Thyroid gland (tissue), 4 donors: ENCODE results near the gene ISYNA1.

Experiments used
- POLR2A ChIP-seq, 2 donors: fragments of 450-650 bp; IDR thresholded peaks; one replicate each; pipeline ENCODE4 v1.6.1; 2017; ENCODE audit warnings: antibody characterized with exemption in 2 of 2, mild to moderate bottlenecking in 2 of 2, moderate library complexity in 1 of 2
- TF ChIP-seq, protein P1 (sequence below), 6 experiments: fragments of 200-600 bp in 3 of 6; fragments of 450-650 bp in 3 of 6; sonication (generic) in 3 of 6; IDR thresholded peaks; one replicate each; pipeline ENCODE4 v1.5.1; 2016 to 2019; ENCODE audit warnings: antibody characterized with exemption in 6 of 6, mild to moderate bottlenecking in 2 of 6, inconsistent platforms in 1 of 6, moderate library complexity in 1 of 6

- TF ChIP-seq, protein P1, sequence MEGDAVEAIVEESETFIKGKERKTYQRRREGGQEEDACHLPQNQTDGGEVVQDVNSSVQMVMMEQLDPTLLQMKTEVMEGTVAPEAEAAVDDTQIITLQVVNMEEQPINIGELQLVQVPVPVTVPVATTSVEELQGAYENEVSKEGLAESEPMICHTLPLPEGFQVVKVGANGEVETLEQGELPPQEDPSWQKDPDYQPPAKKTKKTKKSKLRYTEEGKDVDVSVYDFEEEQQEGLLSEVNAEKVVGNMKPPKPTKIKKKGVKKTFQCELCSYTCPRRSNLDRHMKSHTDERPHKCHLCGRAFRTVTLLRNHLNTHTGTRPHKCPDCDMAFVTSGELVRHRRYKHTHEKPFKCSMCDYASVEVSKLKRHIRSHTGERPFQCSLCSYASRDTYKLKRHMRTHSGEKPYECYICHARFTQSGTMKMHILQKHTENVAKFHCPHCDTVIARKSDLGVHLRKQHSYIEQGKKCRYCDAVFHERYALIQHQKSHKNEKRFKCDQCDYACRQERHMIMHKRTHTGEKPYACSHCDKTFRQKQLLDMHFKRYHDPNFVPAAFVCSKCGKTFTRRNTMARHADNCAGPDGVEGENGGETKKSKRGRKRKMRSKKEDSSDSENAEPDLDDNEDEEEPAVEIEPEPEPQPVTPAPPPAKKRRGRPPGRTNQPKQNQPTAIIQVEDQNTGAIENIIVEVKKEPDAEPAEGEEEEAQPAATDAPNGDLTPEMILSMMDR (IDR thresholded peaks at IDR 0.05), result no peak
- no peak for TF ChIP-seq POLR2A (IDR thresholded peaks at IDR 0.05)
These were observed 4.1 kb downstream of the ISYNA1 start for GRCh38 chr19:18433735-18434398.
